ENCODE results near the gene NHLRC3. TPM values are rescaled to one million over a fixed set of nuclear protein-coding genes. Genes with fewer than 3 reads are reported as not detected.
A peak's percentile ranks its signal among the peaks of the same experiment; 100 is the strongest.

The NHLRC3 gene
- total RNA-seq (10.2 and 11.9 TPM in 2 replicates), polyA plus RNA-seq (6.9 and 7.3 TPM in 2 replicates), polyA minus RNA-seq (17.5 and 18.1 TPM in 2 replicates), Bru-seq, nascent RNA (percentile 67 among the genes with signal in this experiment), BruChase-seq, experiment 1, labeled RNA remaining after a 6-hour chase (percentile 80 among the genes with signal in this experiment), BruChase-seq, experiment 2, labeled RNA remaining after a 2-hour chase (percentile 84 among the genes with signal in this experiment)
- polyA plus RNA-seq (2011; cell fraction: cytosol; rRNA removed), result 2.8 and 3.2 TPM in 2 replicates
- 26.3 and 29.9 TPM in 2 replicates for polyA plus RNA-seq (2011; cell fraction: nucleus; rRNA removed)
- polyA plus RNA-seq (2012), result 7.5 and 8.0 TPM in 2 replicates
- polyA minus RNA-seq (2011; cell fraction: cytosol; rRNA and poly(A)+ RNA removed), result 3.2 TPM
- polyA minus RNA-seq (2011; cell fraction: nucleus; rRNA and poly(A)+ RNA removed), result 14.2 and 18.9 TPM in 2 replicates
- long read RNA-seq, partial matches to known transcripts, result 14 of 30 reads
- long read RNA-seq, other reads (novel, unspliced or antisense), result 11 of 30 reads

GRCh38 chr13:39037880-39038568, at the start of gene NHLRC3, which contains the start of gene PROSER1:
NHLRC3 (plus strand) TSS chr13:39038456; CDS start chr13:39038640, 184 bp downstream.
PROSER1 (minus strand) TSS chr13:39038089; CDS start chr13:39037242, 847 bp downstream.
- DNase-seq (ENCODE audit: low read depth, low spot score) (peak; percentile 89), FAIRE-seq (peak; percentile 81)
- Histone ChIP-seq H3K79me2 (ENCODE audit: control insufficient read depth, insufficient read depth, low read length) (peaks cover 48% of the 10 kb centered on the region), H3K9me3 (replicated peaks; ENCODE audit: control insufficient read depth, insufficient read depth, low read length) (no peaks in the 10 kb centered on the region), H2AFZ (ENCODE audit: low read depth, low read length) (peak within 1 kb of the TSS; percentile 86), H3K27ac (ENCODE audit: insufficient read depth, low read depth, low read length) (peak within 1 kb of the TSS; percentile 86), H3K4me1 (ENCODE audit: control insufficient read depth, extremely low read depth, insufficient read depth, low read length) (peaks cover 24% of the 10 kb centered on the region), H3K9ac (replicated peaks; ENCODE audit: extremely low read depth, insufficient read depth, low read length) (peak within 1 kb of the TSS; percentile 81), H3K36me3 (ENCODE audit: control insufficient read depth in 2 of 2, extremely low read depth in 1 of 2, insufficient read depth in 2 of 2, low read length in 2 of 2) (peaks cover 0 to 2% of the 10 kb centered on the region in 2 experiments), H3K4me2 (ENCODE audit: insufficient read depth, low read length) (peak within 1 kb of the TSS; percentile 100), H3K9me1 (replicated peaks; ENCODE audit: control insufficient read depth, extremely low read depth, insufficient read depth, low read length) (no peaks in the 10 kb centered on the region), H3K27me3 (ENCODE audit: control insufficient read depth in 2 of 2, insufficient read depth in 2 of 2, low read length in 2 of 2) (no peaks in the 10 kb centered on the region), H4K20me1 (replicated peaks; ENCODE audit: control insufficient read depth, extremely low read depth, insufficient read depth, low read length) (no peaks in the 10 kb centered on the region), H3K4me3 (replicated peaks in 1 of 3; ENCODE audit: insufficient read depth in 1 of 3, low read depth in 1 of 3, low read length in 3 of 3) (peak within 1 kb of the TSS; percentile 75 to 98 (median 94))
- ChIA-PET CTCF (interaction anchor here (0.9 to 2.6 kb wide), 7 partner anchors 11 to 578 kb away, joined by 3 to 15 read pairs (median 7); no protein-coding TSS in a partner anchor), POLR2A (interaction anchor here (0.6 kb wide), 1 partner anchor 615 kb away, joined by 3 read pairs; no protein-coding TSS in a partner anchor)
- intact Hi-C loops (cut with micrococcal nuclease) (loop anchor here (5.0 to 10.0 kb wide), 4 partner anchors 377 to 1737 kb away; partner anchors contain the start of genes LHFPL6, MRPS31 and UFM1), dilution Hi-C loops (cut with MboI; ENCODE audit: extremely low pct_ligation_motif_present, low sequenced_read_pairs) (no loop called here)
- no TSS peak for BruUV-seq (replicated peaks)
- TF ChIP-seq POLR2AphosphoS5 (IDR thresholded peaks at IDR 0.05; ENCODE audit: insufficient read depth, low read depth, low read length) (peak; percentile 37), GATA2 (IDR thresholded peaks at IDR 0.05; ENCODE audit: insufficient read depth, insufficient read length, low read depth, low read length) (no peak), POLR2A (IDR thresholded peaks at IDR 0.05; ENCODE audit: low read depth, low read length) (peak; percentile 45), JUN (IDR thresholded peaks at IDR 0.05; ENCODE audit: borderline replicate concordance, insufficient read depth, insufficient read length, low read depth) (no peak)
